Smooth muscle cell (in vitro differentiated cells): ENCODE data around the gene LLGL2. TPM values are rescaled to one million over a fixed set of nuclear protein-coding genes. Genes with fewer than 3 reads are reported as not detected.

ENCODE experiments used
- DNase-seq: peaks from one replicate; lab custom pipeline; 2025; ENCODE audit not compliant: unreplicated experiment; lab: John Stamatoyannopoulos, UW
- H2AFZ ChIP-seq: fragments of 200-600 bp; sonication (generic); 2 replicates; pipeline ENCODE4 v1.6.0; 2016; ENCODE audit warnings: antibody characterized with exemption, low read depth, mild to moderate bottlenecking
- H3F3A ChIP-seq: fragments of 200-600 bp; sonication (generic); 2 replicates; pipeline ENCODE4 v1.6.0; 2017; ENCODE audit warnings: antibody characterized with exemption, low read depth
- H3K27ac ChIP-seq: fragments of 200-600 bp; sonication (generic); 2 replicates; pipeline ENCODE4 v1.5.1; 2016; ENCODE audit warnings: low read depth, mild to moderate bottlenecking
- H3K27me3 ChIP-seq: fragments of 200-600 bp; sonication (generic); 2 replicates; pipeline ENCODE4 v1.6.1; 2016; ENCODE audit warnings: low read depth, mild to moderate bottlenecking
- H3K36me3 ChIP-seq: fragments of 200-600 bp; sonication (generic); 2 replicates; pipeline ENCODE4 v1.5.1; 2016; ENCODE audit warnings: low read depth
- H3K4me1 ChIP-seq: fragments of 200-600 bp; sonication (generic); 2 replicates; pipeline ENCODE4 v1.5.1; 2016; ENCODE audit warnings: low read depth
- H3K4me2 ChIP-seq: fragments of 200-600 bp; sonication (generic); 2 replicates; pipeline ENCODE4 v1.6.0; 2016; ENCODE audit warnings: mild to moderate bottlenecking
- H3K4me3 ChIP-seq: fragments of 200-600 bp; sonication (generic); 2 replicates; pipeline ENCODE4 v1.5.1; 2016; ENCODE audit warnings: mild to moderate bottlenecking
- H3K79me2 ChIP-seq: fragments of 200-600 bp; sonication (generic); 2 replicates; pipeline ENCODE4 v1.6.0; 2016; ENCODE audit warnings: low read depth, mild to moderate bottlenecking
- H3K9ac ChIP-seq: fragments of 200-600 bp; sonication (generic); 2 replicates; pipeline ENCODE4 v1.6.0; 2016; ENCODE audit warnings: low read depth
- H3K9me3 ChIP-seq: fragments of 200-600 bp; sonication (generic); replicated peaks from 2 replicates; pipeline ENCODE4 v1.5.1; 2016; ENCODE audit warnings: low read depth
- H4K20me1 ChIP-seq: fragments of 200-600 bp; sonication (generic); 2 replicates; pipeline ENCODE4 v1.6.0; 2016; ENCODE audit warnings: low read depth
- WGBS: methylation state at CpG from one replicate; pipeline ENCODE4 v1.1.7; 2016; ENCODE audit warnings: low lambda C conversion rate; 5-methylcytosine and 5-hydroxymethylcytosine counted together
- polyA plus RNA-seq: library from polyadenylated mRNA; unstranded; fragments of >200 nt; fragmentation: Nextera tagmentation; extraction: Ambion mirVana; gene quantifications from 2 replicates; pipeline ENCODE4 v1.2.1, GENCODE V29; 2016
- total RNA-seq: library from RNA; depleted of rRNA; stranded (reverse); fragments of >200 nt; gene quantifications from 2 replicates; pipeline ENCODE4 v1.2.3, GENCODE V29; 2014
- TF ChIP-seq, protein P1 (sequence below): fragments of 200-600 bp; sonication (generic); IDR thresholded peaks from 2 replicates; pipeline ENCODE4 v1.5.1; 2017; ENCODE audit warnings: borderline replicate concordance, mild to moderate bottlenecking, antibody characterized with exemption; ENCODE audit not compliant: insufficient read depth, poor library complexity, severe bottlenecking

LLGL2 gene
- total and polyA plus RNA-seq, 2 experiments from 2014 or later = 9.9 to 12.7 TPM

DNA sequence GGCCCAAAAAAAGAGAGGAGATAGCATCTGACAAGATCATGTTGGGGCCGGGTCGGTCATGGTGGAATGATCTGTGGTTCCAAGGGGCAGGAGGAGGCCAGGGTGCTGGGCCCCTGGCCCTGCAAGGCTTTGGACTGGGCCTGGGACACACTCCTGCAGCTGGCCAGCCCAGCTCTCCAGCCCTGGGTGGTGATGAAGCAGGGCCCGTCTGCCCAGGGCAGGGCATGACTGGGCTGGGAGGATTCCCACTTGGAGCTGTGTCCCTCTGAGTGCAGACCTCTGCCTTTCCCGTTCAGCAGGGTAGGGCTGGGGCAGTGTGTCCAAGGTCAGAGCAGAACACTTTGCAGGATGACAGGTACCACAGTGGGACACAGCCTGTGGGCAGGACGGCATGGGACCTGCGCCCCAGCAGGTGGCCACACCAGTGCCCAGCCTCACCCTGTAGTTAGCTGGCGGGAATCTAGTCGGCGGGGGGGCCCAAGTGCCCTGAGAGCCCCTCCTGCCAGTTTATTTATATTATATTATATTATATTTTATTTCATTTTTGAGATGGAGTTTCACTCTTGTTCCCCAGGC is 34.5 kb downstream of the LLGL2 start:
- DNase-seq = no peak

DNA sequence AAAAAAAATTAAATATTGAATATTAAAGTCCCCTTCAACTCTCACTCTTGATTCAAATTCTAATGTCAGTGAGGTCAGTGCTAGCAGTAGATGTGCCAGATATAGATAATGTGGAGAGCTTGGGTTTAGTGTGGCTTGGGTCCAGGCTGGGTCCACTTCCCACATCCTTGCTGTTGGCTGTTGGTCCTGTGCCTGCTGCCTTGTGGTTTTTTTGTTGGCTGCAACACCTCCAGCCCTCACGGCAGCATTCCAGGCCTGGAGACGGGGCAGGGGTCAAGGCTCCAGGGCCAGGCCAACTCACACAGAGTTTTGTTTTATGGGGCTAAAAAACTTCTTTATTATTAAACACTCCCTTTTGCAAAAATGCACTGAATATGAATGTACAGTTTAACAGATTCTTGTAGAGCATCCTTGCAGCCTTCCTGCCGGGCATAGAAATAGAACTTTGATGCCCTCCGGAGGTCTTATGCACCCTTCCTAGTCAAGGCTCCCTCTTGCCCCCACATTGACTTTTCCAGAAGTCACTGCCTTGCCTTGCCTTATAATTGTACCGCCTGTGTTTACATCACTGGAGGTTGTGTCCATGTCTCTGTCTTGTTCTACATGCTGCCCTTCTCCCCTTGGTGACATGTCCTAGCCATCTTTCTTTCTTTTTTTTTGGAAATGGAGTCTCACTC is 36.6 kb downstream of the LLGL2 start:
- Histone ChIP-seq H3K79me2 (no peaks in the 10 kb centered on the region), H3K9ac (no peak overlapping the region), H2AFZ (no peak overlapping the region), H3K4me1 (no peaks in the 10 kb centered on the region), H3K4me2 (no peak overlapping the region), H3K27me3 (no peaks in the 10 kb centered on the region), H3K27ac (no peak overlapping the region), H3K4me3 (no peak overlapping the region), H4K20me1 (no peaks in the 10 kb centered on the region), H3K36me3 (no peaks in the 10 kb centered on the region), H3K9me3 (no peaks in the 10 kb centered on the region), H3F3A (no peaks in the 10 kb centered on the region)
- no peak for DNase-seq
- TF ChIP-seq, protein P1, sequence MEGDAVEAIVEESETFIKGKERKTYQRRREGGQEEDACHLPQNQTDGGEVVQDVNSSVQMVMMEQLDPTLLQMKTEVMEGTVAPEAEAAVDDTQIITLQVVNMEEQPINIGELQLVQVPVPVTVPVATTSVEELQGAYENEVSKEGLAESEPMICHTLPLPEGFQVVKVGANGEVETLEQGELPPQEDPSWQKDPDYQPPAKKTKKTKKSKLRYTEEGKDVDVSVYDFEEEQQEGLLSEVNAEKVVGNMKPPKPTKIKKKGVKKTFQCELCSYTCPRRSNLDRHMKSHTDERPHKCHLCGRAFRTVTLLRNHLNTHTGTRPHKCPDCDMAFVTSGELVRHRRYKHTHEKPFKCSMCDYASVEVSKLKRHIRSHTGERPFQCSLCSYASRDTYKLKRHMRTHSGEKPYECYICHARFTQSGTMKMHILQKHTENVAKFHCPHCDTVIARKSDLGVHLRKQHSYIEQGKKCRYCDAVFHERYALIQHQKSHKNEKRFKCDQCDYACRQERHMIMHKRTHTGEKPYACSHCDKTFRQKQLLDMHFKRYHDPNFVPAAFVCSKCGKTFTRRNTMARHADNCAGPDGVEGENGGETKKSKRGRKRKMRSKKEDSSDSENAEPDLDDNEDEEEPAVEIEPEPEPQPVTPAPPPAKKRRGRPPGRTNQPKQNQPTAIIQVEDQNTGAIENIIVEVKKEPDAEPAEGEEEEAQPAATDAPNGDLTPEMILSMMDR = no peak
- 86% methylated on average over 5 of the region's 5 CpGs for WGBS

More for the DNA sequence above, 34.5 kb downstream of the LLGL2 start:
- H3K79me2 ChIP-seq = no peaks in the 10 kb centered on the region
- H3K27me3 ChIP-seq = no peaks in the 10 kb centered on the region
- TF ChIP-seq, protein P1 = no peak
- H3F3A ChIP-seq = no peaks in the 10 kb centered on the region
- no peaks in the 10 kb centered on the region for H3K36me3 ChIP-seq
- no peak overlapping the region for H3K9ac ChIP-seq
- no peaks in the 10 kb centered on the region for H3K4me1 ChIP-seq
- no peak overlapping the region for H3K27ac ChIP-seq
- WGBS = 92% methylated on average over 9 of the region's 9 CpGs
- no peaks in the 10 kb centered on the region for H3K9me3 ChIP-seq
- no peak overlapping the region for H3K4me3 ChIP-seq
- no peaks in the 10 kb centered on the region for H4K20me1 ChIP-seq
- no peak overlapping the region for H3K4me2 ChIP-seq
- no peak overlapping the region for H2AFZ ChIP-seq

DNA sequence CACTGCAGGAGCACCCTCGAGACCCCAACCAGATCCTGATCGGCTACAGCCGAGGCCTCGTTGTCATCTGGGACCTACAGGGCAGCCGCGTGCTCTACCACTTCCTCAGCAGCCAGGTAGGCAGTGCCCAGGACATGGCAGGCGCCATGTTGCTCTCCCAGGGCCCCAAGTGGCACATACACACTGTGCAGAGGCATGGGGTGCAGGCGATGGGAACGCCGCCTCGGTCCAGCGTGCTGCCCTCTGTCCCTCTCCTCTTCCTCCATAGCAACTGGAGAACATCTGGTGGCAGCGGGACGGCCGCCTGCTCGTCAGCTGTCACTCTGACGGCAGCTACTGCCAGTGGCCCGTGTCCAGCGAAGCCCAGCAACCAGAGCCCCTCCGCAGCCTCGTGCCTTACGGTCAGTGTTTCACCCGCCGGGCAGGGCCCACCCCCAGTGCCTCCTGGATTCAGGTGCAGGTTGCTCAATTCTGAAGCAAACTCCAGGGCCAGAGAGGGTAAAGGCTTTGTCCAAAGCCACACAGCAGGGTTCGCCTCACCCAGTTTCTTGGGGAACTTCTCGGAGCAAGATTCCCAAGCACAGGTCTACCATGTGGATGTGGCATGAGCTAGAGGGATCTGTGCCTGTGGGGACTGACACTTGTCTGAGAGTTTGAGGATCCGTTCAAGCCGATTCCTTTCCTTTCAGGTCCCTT is 37.7 kb downstream of the LLGL2 start:
- H2AFZ ChIP-seq = no peak overlapping the region
- 94% methylated on average over 28 of the region's 28 CpGs for WGBS
- no peaks in the 10 kb centered on the region for H3K4me1 ChIP-seq
- TF ChIP-seq, protein P1 = no peak
- no peaks in the 10 kb centered on the region for H3K27me3 ChIP-seq
- no peak for DNase-seq
- no peak overlapping the region for H3K9ac ChIP-seq
- H3K79me2 ChIP-seq = no peaks in the 10 kb centered on the region
- no peaks in the 10 kb centered on the region for H3F3A ChIP-seq
- H3K27ac ChIP-seq = no peak overlapping the region
- H4K20me1 ChIP-seq = no peaks in the 10 kb centered on the region
- no peak overlapping the region for H3K4me3 ChIP-seq
- no peaks in the 10 kb centered on the region for H3K9me3 ChIP-seq
- no peaks in the 10 kb centered on the region for H3K36me3 ChIP-seq
- no peak overlapping the region for H3K4me2 ChIP-seq
